Astrocyte (in vitro differentiated cells and primary cell): Measurements from ENCODE around the gene CDON.

Source experiments
- CTCF ChIP-seq: IDR thresholded peaks from 2 replicates; pipeline ENCODE4 v1.5.1; 2011; ENCODE audit warnings: low read depth, mild to moderate bottlenecking, inconsistent platforms, low read length, moderate library complexity; ENCODE audit not compliant: insufficient read depth
- EZH2 ChIP-seq: IDR thresholded peaks from 2 replicates; pipeline ENCODE4 v1.6.1; 2012; ENCODE audit warnings: mild to moderate bottlenecking, low read length, inconsistent platforms; ENCODE audit not compliant: insufficient read depth

DNA sequence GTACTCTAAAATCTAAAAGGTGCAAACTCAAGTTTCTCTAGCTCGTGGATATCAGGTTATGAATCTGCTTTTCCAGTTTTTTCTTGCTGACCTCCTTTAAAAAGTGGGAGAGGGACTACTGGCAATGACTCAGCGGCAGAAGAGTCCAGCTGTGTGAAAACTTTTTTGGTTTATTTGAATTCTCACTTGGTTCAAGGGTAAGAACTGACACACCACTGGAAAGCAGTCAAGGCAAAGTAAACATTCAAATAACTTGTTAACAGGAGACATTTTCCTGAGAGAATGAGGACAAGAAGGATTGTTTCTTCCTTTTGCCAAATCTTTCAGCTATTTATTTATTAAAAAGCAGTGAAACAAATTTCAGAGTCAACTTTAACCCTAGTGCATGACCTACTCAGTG is 36.1 kb downstream of the CDON start:
- TF ChIP-seq CTCF (no peak), EZH2 (no peak)
